Measurements from ENCODE around the gene RUNX2. TPM values are rescaled to one million over a fixed set of nuclear protein-coding genes. Genes with fewer than 3 reads are reported as not detected.

The RUNX2 gene
- total and polyA plus RNA-seq, 4 donors = 0.09 to 1.5 (median 0.75) TPM

- no peaks in the 10 kb centered on the region for H3K4me1 ChIP-seq (ENCODE audit: control insufficient read depth in 4 of 4, insufficient read depth in 4 of 4, low read length in 3 of 4)
- no peak overlapping the region for H3K9ac ChIP-seq (ENCODE audit: low read depth in 1 of 2, low read length in 2 of 2)
- H3K27ac ChIP-seq (ENCODE audit: low read depth in 1 of 2, low read length in 2 of 2) = no peak overlapping the region
- no peak for TF ChIP-seq ZBTB33 (IDR thresholded peaks at IDR 0.05)
- TF ChIP-seq YY1 (IDR thresholded peaks at IDR 0.05) = no peak
- TF ChIP-seq CTCF (IDR thresholded peaks at IDR 0.05; ENCODE audit: low read depth, low read length, missing input control) = no peak
- no peak for TF ChIP-seq RAD21 (IDR thresholded peaks at IDR 0.05)
- TF ChIP-seq NR2F2 (IDR thresholded peaks at IDR 0.05) = no peak
- TF ChIP-seq REST (IDR thresholded peaks at IDR 0.05) = no peak
- TF ChIP-seq FOXA1 (IDR thresholded peaks at IDR 0.05) = no peak
- TF ChIP-seq HNF4G (IDR thresholded peaks at IDR 0.05) = no peak
- TF ChIP-seq MAX (IDR thresholded peaks at IDR 0.05) = no peak
- TF ChIP-seq HNF4A (conservative IDR thresholded peaks at IDR 0.05) = no peak
- no peak for TF ChIP-seq GABPA (IDR thresholded peaks at IDR 0.05 in 1 of 2, conservative IDR thresholded peaks at IDR 0.05 in 1 of 2)
- TF ChIP-seq EGR1 (IDR thresholded peaks at IDR 0.05; ENCODE audit: low read depth in 2 of 2) = no peak
- TF ChIP-seq RXRA (IDR thresholded peaks at IDR 0.05) = no peak
- no peak for TF ChIP-seq TAF1 (conservative IDR thresholded peaks at IDR 0.05)
- TF ChIP-seq SP1 (IDR thresholded peaks at IDR 0.05) = no peak
- TF ChIP-seq JUND (IDR thresholded peaks at IDR 0.05) = no peak
- no peak for TF ChIP-seq ATF3 (IDR thresholded peaks at IDR 0.05)
- H3K9me3 ChIP-seq (ENCODE audit: control insufficient read depth in 4 of 4, low read length in 3 of 4) = no peaks in the 10 kb centered on the region
- no peaks in the 10 kb centered on the region for H3K36me3 ChIP-seq (ENCODE audit: control insufficient read depth in 4 of 4, insufficient read depth in 3 of 4, low read depth in 1 of 4, low read length in 3 of 4)
- H3K27me3 ChIP-seq (ENCODE audit: control insufficient read depth in 4 of 4, insufficient read depth in 4 of 4, low read length in 3 of 4) = no peaks in the 10 kb centered on the region
- no peak for DNase-seq (ENCODE audit: low spot score)
- WGBS = 83% methylated on average over 6 of the region's 6 CpGs
- no peak overlapping the region for H3K4me3 ChIP-seq (ENCODE audit: low read depth in 1 of 3, low read length in 3 of 3)
Observed at GRCh38 chr6:45500924-45501816, 173.0 kb downstream of the RUNX2 start.

Data from liver (tissue), 9 donors.